ENCODE measurements around the gene C15orf39.

DNA sequence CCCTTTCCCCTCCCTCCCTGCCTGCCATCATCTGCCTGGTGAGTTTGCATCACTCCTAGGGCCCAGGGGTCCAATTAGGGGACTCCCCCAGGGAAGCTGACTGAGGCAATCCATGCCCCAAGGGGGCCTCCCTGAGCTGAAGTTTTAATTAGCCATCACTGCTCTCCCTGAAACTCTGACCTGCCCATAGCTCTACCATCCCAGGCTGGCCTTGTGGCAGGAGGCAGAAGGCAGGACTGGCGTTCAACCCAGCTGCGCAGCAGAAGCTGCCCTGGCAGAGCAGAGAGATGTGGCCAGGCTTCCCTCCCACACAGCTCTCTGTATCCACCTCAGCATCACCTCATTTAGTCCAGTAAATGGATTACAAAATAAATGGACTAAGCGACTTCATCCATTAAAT, 7.7 kb upstream of the C15orf39 start:
- TF ChIP-seq, protein P1, sequence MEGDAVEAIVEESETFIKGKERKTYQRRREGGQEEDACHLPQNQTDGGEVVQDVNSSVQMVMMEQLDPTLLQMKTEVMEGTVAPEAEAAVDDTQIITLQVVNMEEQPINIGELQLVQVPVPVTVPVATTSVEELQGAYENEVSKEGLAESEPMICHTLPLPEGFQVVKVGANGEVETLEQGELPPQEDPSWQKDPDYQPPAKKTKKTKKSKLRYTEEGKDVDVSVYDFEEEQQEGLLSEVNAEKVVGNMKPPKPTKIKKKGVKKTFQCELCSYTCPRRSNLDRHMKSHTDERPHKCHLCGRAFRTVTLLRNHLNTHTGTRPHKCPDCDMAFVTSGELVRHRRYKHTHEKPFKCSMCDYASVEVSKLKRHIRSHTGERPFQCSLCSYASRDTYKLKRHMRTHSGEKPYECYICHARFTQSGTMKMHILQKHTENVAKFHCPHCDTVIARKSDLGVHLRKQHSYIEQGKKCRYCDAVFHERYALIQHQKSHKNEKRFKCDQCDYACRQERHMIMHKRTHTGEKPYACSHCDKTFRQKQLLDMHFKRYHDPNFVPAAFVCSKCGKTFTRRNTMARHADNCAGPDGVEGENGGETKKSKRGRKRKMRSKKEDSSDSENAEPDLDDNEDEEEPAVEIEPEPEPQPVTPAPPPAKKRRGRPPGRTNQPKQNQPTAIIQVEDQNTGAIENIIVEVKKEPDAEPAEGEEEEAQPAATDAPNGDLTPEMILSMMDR (tag by site-specific recombination; IDR thresholded peaks at IDR 0.05) = no peak
- TF ChIP-seq ZNF416 (tag by site-specific recombination; IDR thresholded peaks at IDR 0.05) = no peak
- no peak for TF ChIP-seq ZNF132 (tag by site-specific recombination; IDR thresholded peaks at IDR 0.05; ENCODE audit: borderline replicate concordance)
- no peak for TF ChIP-seq ZNF473 (tag by site-specific recombination; IDR thresholded peaks at IDR 0.05)
- no peak for TF ChIP-seq ZNF701 (tag by site-specific recombination; IDR thresholded peaks at IDR 0.05)
- no peak for TF ChIP-seq ZNF19 (tag by site-specific recombination; IDR thresholded peaks at IDR 0.05; ENCODE audit: low read depth)

Data from HEK293 (cell line).